ENCODE measurements around the gene UPK3A. TPM values are rescaled to one million over a fixed set of nuclear protein-coding genes. Genes with fewer than 3 reads are reported as not detected.

The UPK3A gene
- total and polyA plus RNA-seq, 10 of the 15 experiments (the other 5 are each of a cell fraction or from before 2014, with no cell fraction given) = not detected

DNA sequence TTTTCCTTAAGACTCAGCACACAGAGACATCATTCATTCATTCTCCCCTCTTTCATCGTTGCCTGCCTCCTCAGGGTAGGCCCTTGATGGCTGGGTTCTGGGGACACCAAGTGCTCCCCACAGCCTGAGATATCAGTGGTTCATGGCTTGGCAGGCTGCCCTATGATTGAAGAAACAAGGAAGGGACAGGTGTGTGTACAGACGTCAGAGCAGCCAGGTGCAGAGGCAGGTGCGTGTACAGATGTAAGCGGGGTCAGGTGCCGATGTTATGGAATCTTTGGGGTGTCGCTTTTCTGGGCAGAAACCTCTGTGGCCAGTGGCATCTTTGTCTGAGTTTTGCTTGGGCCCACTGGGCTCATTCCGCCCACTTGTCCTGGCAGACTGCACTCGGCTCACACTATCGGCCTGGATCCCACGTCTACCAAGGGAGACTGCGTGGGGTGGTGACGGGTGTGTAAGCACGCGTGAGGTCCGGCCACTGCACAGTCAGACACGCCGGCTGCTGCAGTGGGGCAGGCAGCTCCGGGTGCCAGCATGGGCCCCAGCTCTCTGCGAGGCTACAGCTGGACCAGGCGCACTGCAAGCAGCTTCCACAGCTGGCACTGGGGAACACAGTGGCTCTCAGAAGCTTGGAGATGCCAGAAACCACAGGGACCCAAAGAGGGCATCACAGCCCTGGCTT, 23.2 kb upstream of the UPK3A start:
- H3K4me1 ChIP-seq (ENCODE audit: control insufficient read depth, insufficient read depth, low read length) = peaks cover 34% of the 10 kb centered on the region
- RAD21 ChIA-PET (ENCODE audit: unreplicated experiment) = interaction anchor here (0.5 to 3.4 kb wide), 5 partner anchors 15 to 96 kb away, joined by 3 to 28 read pairs (median 4); no protein-coding TSS in a partner anchor
- 96% methylated on average over 20 of the region's 20 CpGs for WGBS (ENCODE audit: insufficient coverage, insufficient replicate concordance, low lambda C conversion rate, missing lambda C conversion rate)
- no peaks in the 10 kb centered on the region for H4K20me1 ChIP-seq (ENCODE audit: control insufficient read depth, insufficient read depth)
- BruUV-seq (replicated peaks) = no TSS peak
- H3K27ac ChIP-seq (ENCODE audit: control insufficient read depth, insufficient read depth) = no peak overlapping the region
- H3K9me3 ChIP-seq (replicated peaks; ENCODE audit: control insufficient read depth, insufficient read depth, low read length) = no peaks in the 10 kb centered on the region; the same call in 2 of the 3 replicates
- POLR2A ChIA-PET = no interaction called here
- in situ Hi-C loops (cut with MboI) (no loop called here), intact Hi-C loops (cut with micrococcal nuclease; ENCODE audit: unreplicated experiment) (loop anchor here (5.0 to 10.0 kb wide), 2 partner anchors 94 to 287 kb away; no protein-coding TSS in a partner anchor)
- TF ChIP-seq FOS (IDR thresholded peaks at IDR 0.05; ENCODE audit: borderline replicate concordance, extremely low read depth, insufficient read length) = no peak
- TF ChIP-seq SRF (IDR thresholded peaks at IDR 0.05; ENCODE audit: low read depth in 2 of 2, low read length in 2 of 2) = no peak
- no peak for TF ChIP-seq SUPT20H (IDR thresholded peaks at IDR 0.05; ENCODE audit: borderline replicate concordance, control insufficient read depth, low read depth, low read length)
- ATAC-seq (no peak), FAIRE-seq (no peak), DNase-seq (ENCODE audit: low read depth, low spot score) (no peak)
- H3K4me3 ChIP-seq = no peak overlapping the region
- no peaks in the 10 kb centered on the region for H3K27me3 ChIP-seq (replicated peaks in 1 of 2; ENCODE audit: control insufficient read depth in 2 of 2, insufficient read depth in 2 of 2, low read length in 1 of 2)
- H3K79me2 ChIP-seq (ENCODE audit: control insufficient read depth, insufficient read depth, low read length) = no peaks in the 10 kb centered on the region
- no peak overlapping the region for H3K9ac ChIP-seq (ENCODE audit: control insufficient read depth, insufficient read depth, low read length)
- H3K4me2 ChIP-seq (ENCODE audit: control insufficient read depth, insufficient read depth) = peak overlapping the region; percentile 89; the same call in 1 of the 2 replicates
- SMC1A ChIA-PET (ENCODE audit: uncharacterized antibody, unreplicated experiment) = interaction anchor here (0.9 to 3.6 kb wide), 5 partner anchors 26 to 159 kb away, joined by 3 to 32 read pairs (median 6); no protein-coding TSS in a partner anchor
- CTCF ChIA-PET = interaction anchor here (1.1 to 3.0 kb wide), 5 partner anchors 12 to 96 kb away, joined by 3 to 13 read pairs (median 8); no protein-coding TSS in a partner anchor
- H2AFZ ChIP-seq (ENCODE audit: control insufficient read depth, low read depth, low read length) = no peak overlapping the region
- no peaks in the 10 kb centered on the region for H3K36me3 ChIP-seq (ENCODE audit: control insufficient read depth in 2 of 2, insufficient read depth in 2 of 2, low read length in 1 of 2)
